H1 (cell line): ENCODE results near the gene GRIN3A. TPM values are rescaled to one million over a fixed set of nuclear protein-coding genes. Genes with fewer than 3 reads are reported as not detected.

Experiments
- TBP ChIP-seq: IDR thresholded peaks from 2 replicates; pipeline ENCODE4 v1.6.1; 2011; ENCODE audit warnings: low read depth, low read length, improper control_type of control experiment
- polyA plus RNA-seq, 7 experiments: library from polyadenylated mRNA; depleted of rRNA in 3 of 7; stranded (reverse) in 5 of 7; unstranded in 2 of 7; fragments of >200 nt in 5 of 7; fragments of 200-250 nt in 2 of 7; gene quantifications; 1 replicate in 5 of 7; 2 replicates in 1 of 7; 4 replicates in 1 of 7; pipeline versions ENCODE4 v1.2.1 to v1.2.3, GENCODE V29; 2011 to 2013; ENCODE audit warnings: missing spikeins in 2 of 7, mixed read lengths in 2 of 7
- total RNA-seq: library from RNA; stranded (reverse); fragmentation: NEBNext Ultra II Directional; extraction: Animal tissue kit (Norgen Biotek cat#: 25700); gene quantifications from 2 replicates; pipeline ENCODE4 v1.2.1, GENCODE V29; 2021

The GRIN3A gene
- total and polyA plus RNA-seq, 2 of the 8 experiments (the other 6 are each of a cell fraction or from before 2014, with no cell fraction given), result 0.04 TPM; not detected in 1

GRCh38 chr9:101634741-101635409, 103.6 kb downstream of the GRIN3A start (continued):
- no peak for TF ChIP-seq TBP
- TF ChIP-seq, all 59 proteins: peak for 0
